Measurements from ENCODE around the gene RASD2. TPM values are rescaled to one million over a fixed set of nuclear protein-coding genes. Genes with fewer than 3 reads are reported as not detected.

Gene RASD2
- polyA plus RNA-seq, 4 donors, result 1.6 to 2.1 (median 1.9) TPM

- DNase-seq (ENCODE audit: low read depth in 4 of 4, low spot score in 3 of 4), result no peak
These were observed 38.4 kb downstream of the RASD2 start for GRCh38 chr22:35578836-35579575.

GRCh38 chr22:35580351-35581022 is 39.9 kb downstream of the RASD2 start:
- DNase-seq (ENCODE audit: low read depth in 4 of 4, low spot score in 3 of 4), result no peak

- DNase-seq (ENCODE audit: low read depth in 4 of 4, low spot score in 3 of 4), result no peak
These were observed 40.4 kb downstream of the RASD2 start for GRCh38 chr22:35581023-35581413.

GRCh38 chr22:35582218-35582860 is 41.7 kb downstream of the RASD2 start:
- no peak for DNase-seq (ENCODE audit: low read depth in 4 of 4, low spot score in 3 of 4)

GRCh38 chr22:35582861-35583670 is 42.4 kb downstream of the RASD2 start:
- peak in 2 of 4 donors; percentile 36 to 55 for DNase-seq (ENCODE audit: low read depth in 4 of 4, low spot score in 3 of 4)

- DNase-seq (ENCODE audit: low read depth in 4 of 4, low spot score in 3 of 4), result no peak
These were observed 46.1 kb downstream of the RASD2 start for GRCh38 chr22:35586771-35587170.

GRCh38 chr22:35587447-35587870 is 46.8 kb downstream of the RASD2 start:
- no peak for DNase-seq (ENCODE audit: low read depth in 4 of 4, low spot score in 3 of 4)

- DNase-seq (ENCODE audit: low read depth in 4 of 4, low spot score in 3 of 4), result no peak
These were observed 47.3 kb downstream of the RASD2 start for GRCh38 chr22:35587896-35588295.

GRCh38 chr22:35589071-35589755 is 48.6 kb downstream of the RASD2 start:
- no peak for DNase-seq (ENCODE audit: low read depth in 4 of 4, low spot score in 3 of 4)

- DNase-seq (ENCODE audit: low read depth in 4 of 4, low spot score in 3 of 4), result no peak
These were observed 49.1 kb downstream of the RASD2 start for GRCh38 chr22:35589756-35590093.

- no peak for DNase-seq (ENCODE audit: low read depth in 4 of 4, low spot score in 3 of 4)
These were observed 50.1 kb downstream of the RASD2 start for GRCh38 chr22:35590634-35591295.

- DNase-seq (ENCODE audit: low read depth in 4 of 4, low spot score in 3 of 4), result no peak
These were observed 51.2 kb downstream of the RASD2 start for GRCh38 chr22:35591714-35592417.

- DNase-seq (ENCODE audit: low read depth in 4 of 4, low spot score in 3 of 4), result no peak
These were observed 51.9 kb downstream of the RASD2 start for GRCh38 chr22:35592418-35592967.

GRCh38 chr22:35593071-35593890 is 52.6 kb downstream of the RASD2 start:
- DNase-seq (ENCODE audit: low read depth in 4 of 4, low spot score in 3 of 4), result no peak

GRCh38 chr22:35593891-35594470 is 53.4 kb downstream of the RASD2 start:
- DNase-seq (ENCODE audit: low read depth in 4 of 4, low spot score in 3 of 4), result no peak

- no peak for DNase-seq (ENCODE audit: low read depth in 4 of 4, low spot score in 3 of 4)
These were observed 54.1 kb downstream of the RASD2 start for GRCh38 chr22:35594686-35595085.

GRCh38 chr22:35596821-35597220 is 56.2 kb downstream of the RASD2 start:
- no peak for DNase-seq (ENCODE audit: low read depth in 4 of 4, low spot score in 3 of 4)

Measured in right renal pelvis (tissue), 4 donors.